ENCODE measurements around the gene RAP2A.

Gene RAP2A

GRCh38 chr13:97433727-97434396 is at the start of gene RAP2A:
RAP2A (plus strand) TSS chr13:97434169; CDS start chr13:97434471, 302 bp downstream.
- TF ChIP-seq CTCF (IDR thresholded peaks at IDR 0.05; ENCODE audit: unreplicated experiment in 3 of 3), result no peak
- H3K27ac Mint-ChIP-seq, result peak within 1 kb of the TSS; percentile 93 to 99 (median 98)
- H3K36me3 Mint-ChIP-seq (ENCODE audit: low read depth), result no peaks in the 10 kb centered on the region
- no peaks in the 10 kb centered on the region for H3K9me3 Mint-ChIP-seq
- peaks cover 38% of the 10 kb centered on the region for H3K4me1 Mint-ChIP-seq
- H3K27me3 Mint-ChIP-seq (ENCODE audit: low read depth), result no peaks in the 10 kb centered on the region
- peak within 1 kb of the TSS; percentile 96 to 98 (median 98) for H3K4me3 Mint-ChIP-seq

- Mint-ChIP-seq H3K27me3 (ENCODE audit: low read depth) (no peaks in the 10 kb centered on the region), H3K4me1 (no peaks in the 10 kb centered on the region), H3K36me3 (ENCODE audit: low read depth) (peaks cover 56% of the 10 kb centered on the region), H3K4me3 (no peak overlapping the region), H3K27ac (no peak overlapping the region), H3K9me3 (no peaks in the 10 kb centered on the region)
- TF ChIP-seq CTCF (IDR thresholded peaks at IDR 0.05; ENCODE audit: unreplicated experiment in 3 of 3), result no peak
Measured at GRCh38 chr13:97384371-97384770, 49.6 kb upstream of the RAP2A start.

GRCh38 chr13:97385146-97385545 is 48.8 kb upstream of the RAP2A start:
- Mint-ChIP-seq H3K36me3 (ENCODE audit: low read depth) (peaks cover 54% of the 10 kb centered on the region), H3K27ac (no peak overlapping the region), H3K9me3 (no peaks in the 10 kb centered on the region), H3K4me1 (no peaks in the 10 kb centered on the region), H3K27me3 (ENCODE audit: low read depth) (no peaks in the 10 kb centered on the region), H3K4me3 (no peak overlapping the region)
- TF ChIP-seq CTCF (IDR thresholded peaks at IDR 0.05; ENCODE audit: unreplicated experiment in 3 of 3), result no peak

DNA sequence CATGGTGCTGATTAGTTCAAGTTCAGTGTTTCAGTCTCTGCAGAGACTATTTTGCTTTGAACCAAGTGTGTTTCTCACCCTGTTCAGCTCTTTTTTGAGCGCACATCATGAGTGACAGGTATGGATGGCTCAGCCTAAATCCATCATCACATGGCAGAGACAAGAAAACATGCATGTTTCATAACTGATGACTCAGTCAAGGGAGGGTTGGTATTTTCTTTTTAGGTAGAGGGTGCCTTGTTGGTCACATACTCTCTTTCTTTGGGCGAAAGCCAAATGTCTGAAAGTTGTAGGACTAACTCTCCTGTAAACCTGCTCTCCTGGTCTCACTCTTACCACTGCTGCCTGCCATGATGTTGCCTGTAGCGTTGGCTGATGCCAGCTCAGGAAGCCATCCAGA is 48.1 kb upstream of the RAP2A start:
- H3K4me3 Mint-ChIP-seq, result no peak overlapping the region
- TF ChIP-seq CTCF (IDR thresholded peaks at IDR 0.05; ENCODE audit: unreplicated experiment in 3 of 3), result no peak
- no peaks in the 10 kb centered on the region for H3K4me1 Mint-ChIP-seq
- no peaks in the 10 kb centered on the region for H3K27me3 Mint-ChIP-seq (ENCODE audit: low read depth)
- peaks cover 50% of the 10 kb centered on the region for H3K36me3 Mint-ChIP-seq (ENCODE audit: low read depth)
- no peak overlapping the region for H3K27ac Mint-ChIP-seq
- no peaks in the 10 kb centered on the region for H3K9me3 Mint-ChIP-seq

- peaks cover 5% of the 10 kb centered on the region for H3K4me1 Mint-ChIP-seq
Measured at GRCh38 chr13:97386801-97387484, 47.0 kb upstream of the RAP2A start.

More at GRCh38 chr13:97386801-97387484, 47.0 kb upstream of the RAP2A start:
- H3K27me3 Mint-ChIP-seq (ENCODE audit: low read depth), result no peaks in the 10 kb centered on the region
- H3K9me3 Mint-ChIP-seq, result no peaks in the 10 kb centered on the region
- H3K36me3 Mint-ChIP-seq (ENCODE audit: low read depth), result peaks cover 49% of the 10 kb centered on the region
- no peak for TF ChIP-seq CTCF (IDR thresholded peaks at IDR 0.05; ENCODE audit: unreplicated experiment in 3 of 3)
- H3K4me3 Mint-ChIP-seq, result no peak overlapping the region
- no peak overlapping the region for H3K27ac Mint-ChIP-seq

Measured in nephron (organoid).